AG20443 (cell line): ENCODE results near the gene SLC22A5.

ENCODE experiments used
- DNase-seq: peaks from one replicate; pipeline ENCODE4 v3.0.0; 2012; ENCODE audit warnings: low spot score, mixed read lengths

The SLC22A5 gene

GRCh38 chr5:132368186-132368585 is 1.3 kb upstream of the SLC22A5 start:
- DNase-seq = no peak

GRCh38 chr5:132369007-132369473 is 470 bp upstream of the SLC22A5 start:
- DNase-seq = no peak

DNA sequence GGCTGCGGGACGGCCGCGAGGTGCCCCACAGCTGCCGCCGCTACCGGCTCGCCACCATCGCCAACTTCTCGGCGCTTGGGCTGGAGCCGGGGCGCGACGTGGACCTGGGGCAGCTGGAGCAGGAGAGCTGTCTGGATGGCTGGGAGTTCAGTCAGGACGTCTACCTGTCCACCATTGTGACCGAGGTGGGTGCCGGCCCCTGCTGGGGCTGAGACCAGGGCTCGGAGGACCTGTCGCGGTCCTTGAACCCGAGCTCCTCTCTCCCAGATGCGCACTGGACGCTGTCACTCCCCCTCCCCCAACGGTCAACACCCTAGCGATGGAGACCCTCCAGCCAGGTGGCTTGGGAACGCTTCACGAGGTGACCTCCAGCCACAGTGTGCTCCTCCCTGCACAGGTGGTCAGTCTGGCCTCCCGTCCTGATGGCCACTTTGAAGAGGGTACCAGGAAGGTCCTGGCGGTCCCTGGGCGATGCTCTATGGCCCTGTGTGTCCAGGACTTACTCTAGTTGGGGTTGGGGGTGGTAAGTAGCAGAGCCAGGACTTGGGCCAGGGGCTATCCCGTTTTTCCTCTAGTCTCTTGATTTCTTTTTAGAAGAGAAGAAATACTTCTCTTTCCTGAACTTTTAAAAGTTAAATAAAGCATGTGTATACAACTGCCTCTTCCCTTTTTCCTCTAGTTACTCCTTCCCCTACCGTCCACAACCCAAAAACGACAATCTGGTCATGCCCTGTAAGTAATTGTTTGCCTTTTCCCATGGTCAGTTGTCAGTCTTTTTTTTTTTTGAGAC is 866 bp downstream of the SLC22A5 start:
- no peak for DNase-seq

- DNase-seq = no peak
These were observed 1.6 kb downstream of the SLC22A5 start for GRCh38 chr5:132370971-132371602.

DNA sequence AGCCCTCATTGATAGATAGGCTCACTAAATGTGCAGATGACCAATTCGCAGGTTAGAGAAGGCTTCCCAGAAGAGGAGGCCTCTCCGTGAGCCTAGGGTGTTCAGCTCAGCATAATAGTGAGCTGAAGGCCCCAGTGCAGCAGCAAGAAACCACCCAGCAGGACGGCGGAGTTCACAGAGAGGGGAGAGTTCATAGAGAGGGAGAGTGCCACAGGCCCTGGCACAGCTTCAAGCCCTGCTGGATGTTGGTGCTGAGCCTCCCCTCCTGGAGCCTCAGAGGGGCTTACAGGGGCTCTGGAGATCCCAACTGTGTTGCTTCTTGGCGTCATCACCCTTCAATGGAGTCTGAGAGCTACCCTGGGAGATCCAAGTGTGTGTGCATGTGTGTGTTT is 2.1 kb downstream of the SLC22A5 start:
- DNase-seq = no peak

- no peak for DNase-seq
These were observed 2.6 kb downstream of the SLC22A5 start for GRCh38 chr5:132372127-132372526.

DNA sequence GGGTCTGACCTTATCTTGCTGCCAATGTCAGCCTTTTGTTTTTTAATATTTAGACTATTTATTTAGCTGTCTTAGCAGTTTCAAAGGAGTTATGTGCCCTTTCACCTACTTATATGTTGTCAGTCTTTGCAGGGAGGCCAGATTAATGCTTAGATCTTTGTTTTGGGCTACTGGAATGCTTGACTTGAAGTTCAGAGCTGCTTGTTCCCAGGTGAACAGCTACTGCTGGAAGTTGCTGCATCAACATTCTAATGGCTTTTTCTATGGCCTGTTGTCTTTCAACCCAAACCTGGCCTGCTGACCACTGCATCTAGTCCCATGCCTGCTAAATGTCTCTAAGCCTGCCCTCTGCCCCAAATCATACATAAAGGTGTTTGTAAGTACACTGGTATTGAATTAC is 3.0 kb downstream of the SLC22A5 start:
- DNase-seq = no peak

DNA sequence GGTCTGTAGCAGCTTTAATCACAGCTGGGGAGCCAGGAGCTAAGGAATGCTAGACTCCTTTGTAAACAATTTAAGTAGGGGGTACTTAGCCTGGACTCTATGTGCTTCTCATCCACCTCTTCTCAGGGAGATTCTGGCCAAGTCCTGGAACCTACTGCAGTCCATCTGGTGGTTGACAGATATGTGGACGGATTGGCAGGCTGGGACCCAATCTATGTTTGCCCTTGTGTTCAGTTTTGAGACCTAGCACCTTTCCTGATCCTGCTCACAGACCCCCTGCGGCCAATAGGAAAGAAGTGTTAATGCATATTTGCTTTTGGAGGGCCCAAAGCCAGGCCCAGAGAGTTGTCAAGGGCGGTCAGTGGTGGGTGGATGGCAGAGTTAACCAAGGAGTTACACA is 6.4 kb downstream of the SLC22A5 start:
- no peak for DNase-seq

- no peak for DNase-seq
These were observed 7.5 kb downstream of the SLC22A5 start for GRCh38 chr5:132376694-132377641.

DNA sequence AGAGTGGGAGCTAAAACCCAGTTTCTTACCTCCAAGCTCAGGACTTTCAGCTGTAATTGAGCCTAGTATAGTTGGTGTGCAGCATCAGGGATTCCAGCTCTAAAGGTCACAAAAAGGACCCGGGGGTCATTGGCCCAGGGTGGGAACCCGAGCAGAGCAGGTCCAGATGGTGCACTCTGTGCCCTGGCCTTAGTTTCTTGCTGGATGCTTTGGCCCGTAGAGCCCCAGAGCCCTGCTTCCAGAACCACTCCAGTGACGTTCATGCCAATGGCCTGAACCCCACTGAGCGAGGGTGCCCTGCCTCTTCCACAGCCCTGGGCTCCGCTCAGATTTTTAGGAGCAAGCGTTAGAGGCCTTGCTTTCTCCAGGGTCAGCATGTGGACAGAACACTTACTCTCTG is 8.2 kb downstream of the SLC22A5 start:
- no peak for DNase-seq

DNA sequence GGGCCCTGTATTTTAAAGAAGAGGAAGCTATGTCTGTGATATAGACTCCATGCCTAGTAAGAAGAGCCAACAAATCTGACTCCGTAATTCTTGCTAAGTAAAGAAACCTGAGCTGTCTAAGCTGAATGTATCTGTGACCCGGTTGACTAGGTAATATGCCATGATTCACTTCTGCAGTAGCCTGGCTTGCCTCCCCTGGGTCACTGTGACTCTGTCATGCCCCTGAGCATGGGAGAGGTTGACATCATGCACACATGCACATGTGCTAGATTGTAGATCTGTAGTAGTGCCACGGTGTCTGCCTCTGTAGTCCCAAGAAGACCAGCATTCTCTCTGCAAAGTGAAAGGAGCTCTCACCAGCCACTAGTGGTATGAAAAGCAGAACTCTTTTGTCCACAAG is 9.1 kb downstream of the SLC22A5 start:
- DNase-seq = no peak

DNA sequence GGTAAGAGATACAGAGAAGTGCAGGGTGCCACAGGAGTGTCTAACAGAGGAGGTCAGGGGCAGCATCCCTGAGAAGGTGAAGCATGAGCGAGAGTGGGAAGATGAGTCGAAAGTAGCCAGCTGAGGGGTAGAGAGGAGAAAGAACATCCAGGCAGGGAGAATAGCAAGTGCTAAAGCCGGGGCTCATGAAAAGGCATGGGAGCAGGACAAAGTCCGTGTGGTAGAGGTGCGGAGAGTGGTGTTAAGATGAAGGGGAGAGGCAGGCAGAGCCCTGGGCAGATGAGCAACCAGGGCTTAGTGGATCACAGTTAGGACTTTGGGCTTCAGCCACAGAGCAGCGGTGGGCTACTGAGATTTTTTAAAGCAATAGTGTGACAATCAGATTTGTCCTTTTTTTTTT is 10.5 kb downstream of the SLC22A5 start:
- no peak for DNase-seq

GRCh38 chr5:132380741-132381140 is 11.2 kb downstream of the SLC22A5 start:
- DNase-seq = no peak

DNA sequence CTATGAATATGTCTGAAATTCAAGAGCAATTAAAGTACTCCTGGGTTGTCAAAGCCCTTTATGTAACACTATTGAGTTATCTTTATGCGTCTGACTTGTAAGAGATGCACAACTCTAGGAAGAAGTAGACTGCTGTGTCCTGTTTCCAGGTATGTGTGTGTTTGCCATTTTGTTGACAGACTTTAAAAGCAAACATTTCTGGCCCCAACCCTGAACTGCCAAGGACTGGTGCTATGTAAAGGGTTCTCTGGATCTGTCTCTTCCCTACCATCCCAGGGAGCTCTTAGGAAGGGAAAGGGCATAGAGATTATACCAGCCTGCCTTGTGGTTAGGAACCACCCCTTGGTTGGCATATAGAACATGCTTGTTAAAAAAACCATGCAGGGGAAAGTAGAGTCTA is 12.1 kb downstream of the SLC22A5 start:
- no peak for DNase-seq

GRCh38 chr5:132383261-132383660 is 13.8 kb downstream of the SLC22A5 start:
- no peak for DNase-seq

DNA sequence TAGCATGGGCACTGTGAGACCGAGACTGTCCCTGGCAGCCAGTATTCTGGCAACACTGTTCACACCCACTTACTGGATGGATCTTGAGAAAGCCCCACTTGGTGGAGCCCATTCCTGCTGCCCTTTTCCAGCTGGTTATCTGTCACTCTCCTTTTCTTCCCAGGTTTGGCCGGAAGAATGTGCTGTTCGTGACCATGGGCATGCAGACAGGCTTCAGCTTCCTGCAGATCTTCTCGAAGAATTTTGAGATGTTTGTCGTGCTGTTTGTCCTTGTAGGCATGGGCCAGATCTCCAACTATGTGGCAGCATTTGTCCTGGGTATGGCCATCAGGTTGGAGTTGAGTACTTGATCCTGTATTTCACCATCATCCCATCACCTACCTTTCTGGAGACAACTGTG is 14.5 kb downstream of the SLC22A5 start:
- no peak for DNase-seq

DNA sequence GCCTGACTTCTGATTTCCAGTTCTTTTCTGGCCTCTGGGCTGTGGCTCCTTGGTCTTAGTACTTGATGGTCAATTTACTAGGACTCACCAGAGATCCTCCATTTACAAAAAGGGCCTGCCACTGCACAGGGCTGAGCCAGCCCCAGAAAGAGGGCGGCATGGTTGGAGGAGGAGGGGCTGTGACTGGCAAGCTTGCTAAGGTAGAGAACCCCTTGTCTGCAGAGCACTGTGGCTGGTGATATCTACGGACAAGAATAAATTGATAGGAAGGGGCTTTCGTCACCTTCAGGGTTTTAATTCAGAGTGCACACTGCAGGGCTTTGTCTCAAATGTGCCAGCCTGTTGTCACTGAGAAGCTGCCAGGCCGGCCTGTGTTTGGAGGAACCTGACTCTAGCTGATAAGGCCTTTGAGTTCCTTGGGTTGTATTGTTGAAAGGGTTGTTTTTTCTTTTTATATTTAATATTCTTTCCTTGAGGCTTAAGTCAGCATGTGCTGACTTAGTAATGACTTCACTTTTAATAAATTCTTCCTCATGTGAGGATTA is 15.1 kb downstream of the SLC22A5 start:
- no peak for DNase-seq

GRCh38 chr5:132385326-132386105 is 16.0 kb downstream of the SLC22A5 start:
- DNase-seq = peak; percentile 82

- DNase-seq = peak; percentile 83
These were observed 17.3 kb downstream of the SLC22A5 start for GRCh38 chr5:132386644-132387286.

GRCh38 chr5:132387640-132388117 is 18.2 kb downstream of the SLC22A5 start:
- peak; percentile 90 for DNase-seq
